SK-N-SH treated with all-trans-retinoic acid at 6 μM for 48 hours (cell line): Measurements from ENCODE around the gene TBX10.

Experiments
- CSDC2 ChIP-seq: fragments of 250-450 bp; sonication (Bioruptor Pico); IDR thresholded peaks from 2 replicates; pipeline ENCODE4 v1.5.0; 2020; ENCODE audit warnings: mild to moderate bottlenecking, moderate library complexity
- ESRRG ChIP-seq: fragments of 250-450 bp; sonication (Bioruptor Pico); IDR thresholded peaks from 2 replicates; pipeline ENCODE4 v1.6.1; 2021; ENCODE audit warnings: mild to moderate bottlenecking
- GLIS3 ChIP-seq: fragments of 250-450 bp; sonication (Bioruptor Pico); IDR thresholded peaks from 2 replicates; pipeline ENCODE4 v1.5.0; 2020; ENCODE audit warnings: mild to moderate bottlenecking, moderate library complexity
- RARB ChIP-seq: fragments of 250-450 bp; sonication (Bioruptor Pico); IDR thresholded peaks from 2 replicates; pipeline ENCODE4 v1.8.0; 2021; ENCODE audit warnings: mild to moderate bottlenecking, moderate library complexity
- TOX ChIP-seq: fragments of 250-450 bp; sonication (Bioruptor Pico); IDR thresholded peaks from 2 replicates; pipeline ENCODE4 v1.8.0; 2021; ENCODE audit warnings: mild to moderate bottlenecking, moderate library complexity, borderline replicate concordance
- ZC3H10 ChIP-seq: fragments of 250-450 bp; sonication (Bioruptor Pico); IDR thresholded peaks from 2 replicates; pipeline ENCODE4 v1.5.1; 2021; ENCODE audit warnings: mild to moderate bottlenecking, moderate library complexity
- ZFP3 ChIP-seq: fragments of 250-450 bp; sonication (Bioruptor Pico); IDR thresholded peaks from 2 replicates; pipeline ENCODE4 v1.5.0; 2020; ENCODE audit warnings: mild to moderate bottlenecking, moderate library complexity
- ZNF70 ChIP-seq: fragments of 450-650 bp; formaldehyde crosslinking; IDR thresholded peaks from 2 replicates; pipeline ENCODE4 v1.5.0; 2020; ENCODE audit warnings: mild to moderate bottlenecking, moderate library complexity
- TF ChIP-seq, protein P1 (sequence below): fragments of 250-450 bp; sonication (Bioruptor Pico); IDR thresholded peaks from 2 replicates; pipeline ENCODE4 v1.5.1; 2020; ENCODE audit warnings: low read depth, mild to moderate bottlenecking, moderate library complexity
- TF ChIP-seq, protein P2 (sequence below): fragments of 250-450 bp; sonication (Bioruptor Pico); IDR thresholded peaks from 2 replicates; pipeline ENCODE4 v1.8.0; 2020; ENCODE audit warnings: mild to moderate bottlenecking, moderate library complexity, borderline replicate concordance
- TF ChIP-seq, protein P3 (sequence below): fragments of 250-450 bp; sonication (Bioruptor Pico); IDR thresholded peaks from 2 replicates; pipeline ENCODE4 v1.5.1; 2021; ENCODE audit warnings: mild to moderate bottlenecking, moderate library complexity
- TF ChIP-seq, protein P4 (sequence below): fragments of 250-450 bp; sonication (Bioruptor Pico); IDR thresholded peaks from 2 replicates; pipeline ENCODE4 v1.8.0; 2021; ENCODE audit warnings: low read depth, mild to moderate bottlenecking, moderate library complexity, borderline replicate concordance

DNA sequence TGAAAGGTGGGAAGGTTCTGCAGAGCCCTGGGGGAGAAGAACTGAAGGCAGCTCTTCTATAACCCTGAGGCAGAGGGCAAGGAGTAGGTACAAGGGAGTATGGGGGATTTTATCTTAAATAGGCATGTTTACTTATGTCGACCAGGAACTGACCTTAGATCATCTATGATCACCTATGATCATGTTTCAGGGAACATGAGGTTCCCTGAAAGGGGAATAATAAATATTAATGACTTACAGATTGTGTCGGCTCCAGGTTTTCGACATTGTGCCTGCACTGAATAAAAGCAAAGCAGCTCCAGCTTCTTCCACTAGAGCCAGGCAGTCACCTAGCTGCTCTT lies 46.0 kb downstream of the TBX10 start:
- TF ChIP-seq, protein P1, sequence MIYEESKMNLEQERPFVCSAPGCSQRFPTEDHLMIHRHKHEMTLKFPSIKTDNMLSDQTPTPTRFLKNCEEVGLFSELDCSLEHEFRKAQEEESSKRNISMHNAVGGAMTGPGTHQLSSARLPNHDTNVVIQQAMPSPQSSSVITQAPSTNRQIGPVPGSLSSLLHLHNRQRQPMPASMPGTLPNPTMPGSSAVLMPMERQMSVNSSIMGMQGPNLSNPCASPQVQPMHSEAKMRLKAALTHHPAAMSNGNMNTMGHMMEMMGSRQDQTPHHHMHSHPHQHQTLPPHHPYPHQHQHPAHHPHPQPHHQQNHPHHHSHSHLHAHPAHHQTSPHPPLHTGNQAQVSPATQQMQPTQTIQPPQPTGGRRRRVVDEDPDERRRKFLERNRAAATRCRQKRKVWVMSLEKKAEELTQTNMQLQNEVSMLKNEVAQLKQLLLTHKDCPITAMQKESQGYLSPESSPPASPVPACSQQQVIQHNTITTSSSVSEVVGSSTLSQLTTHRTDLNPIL (CRISPR knock-in tag) = no peak
- TF ChIP-seq ZFP3 = no peak
- TF ChIP-seq, protein P2, sequence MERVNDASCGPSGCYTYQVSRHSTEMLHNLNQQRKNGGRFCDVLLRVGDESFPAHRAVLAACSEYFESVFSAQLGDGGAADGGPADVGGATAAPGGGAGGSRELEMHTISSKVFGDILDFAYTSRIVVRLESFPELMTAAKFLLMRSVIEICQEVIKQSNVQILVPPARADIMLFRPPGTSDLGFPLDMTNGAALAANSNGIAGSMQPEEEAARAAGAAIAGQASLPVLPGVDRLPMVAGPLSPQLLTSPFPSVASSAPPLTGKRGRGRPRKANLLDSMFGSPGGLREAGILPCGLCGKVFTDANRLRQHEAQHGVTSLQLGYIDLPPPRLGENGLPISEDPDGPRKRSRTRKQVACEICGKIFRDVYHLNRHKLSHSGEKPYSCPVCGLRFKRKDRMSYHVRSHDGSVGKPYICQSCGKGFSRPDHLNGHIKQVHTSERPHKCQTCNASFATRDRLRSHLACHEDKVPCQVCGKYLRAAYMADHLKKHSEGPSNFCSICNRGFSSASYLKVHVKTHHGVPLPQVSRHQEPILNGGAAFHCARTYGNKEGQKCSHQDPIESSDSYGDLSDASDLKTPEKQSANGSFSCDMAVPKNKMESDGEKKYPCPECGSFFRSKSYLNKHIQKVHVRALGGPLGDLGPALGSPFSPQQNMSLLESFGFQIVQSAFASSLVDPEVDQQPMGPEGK (CRISPR knock-in tag) = no peak
- TF ChIP-seq RARB (CRISPR knock-in tag) = no peak
- no peak for TF ChIP-seq ZC3H10 (CRISPR knock-in tag)
- no peak for TF ChIP-seq ZNF70 (CRISPR knock-in tag)
- TF ChIP-seq ESRRG (CRISPR knock-in tag) = no peak
- TF ChIP-seq GLIS3 (CRISPR knock-in tag) = no peak
- TF ChIP-seq, protein P3, sequence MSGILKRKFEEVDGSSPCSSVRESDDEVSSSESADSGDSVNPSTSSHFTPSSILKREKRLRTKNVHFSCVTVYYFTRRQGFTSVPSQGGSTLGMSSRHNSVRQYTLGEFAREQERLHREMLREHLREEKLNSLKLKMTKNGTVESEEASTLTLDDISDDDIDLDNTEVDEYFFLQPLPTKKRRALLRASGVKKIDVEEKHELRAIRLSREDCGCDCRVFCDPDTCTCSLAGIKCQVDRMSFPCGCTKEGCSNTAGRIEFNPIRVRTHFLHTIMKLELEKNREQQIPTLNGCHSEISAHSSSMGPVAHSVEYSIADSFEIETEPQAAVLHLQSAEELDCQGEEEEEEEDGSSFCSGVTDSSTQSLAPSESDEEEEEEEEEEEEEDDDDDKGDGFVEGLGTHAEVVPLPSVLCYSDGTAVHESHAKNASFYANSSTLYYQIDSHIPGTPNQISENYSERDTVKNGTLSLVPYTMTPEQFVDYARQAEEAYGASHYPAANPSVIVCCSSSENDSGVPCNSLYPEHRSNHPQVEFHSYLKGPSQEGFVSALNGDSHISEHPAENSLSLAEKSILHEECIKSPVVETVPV = no peak
- no peak for TF ChIP-seq TOX (CRISPR knock-in tag)
- TF ChIP-seq CSDC2 (CRISPR knock-in tag) = no peak
- TF ChIP-seq, protein P4, sequence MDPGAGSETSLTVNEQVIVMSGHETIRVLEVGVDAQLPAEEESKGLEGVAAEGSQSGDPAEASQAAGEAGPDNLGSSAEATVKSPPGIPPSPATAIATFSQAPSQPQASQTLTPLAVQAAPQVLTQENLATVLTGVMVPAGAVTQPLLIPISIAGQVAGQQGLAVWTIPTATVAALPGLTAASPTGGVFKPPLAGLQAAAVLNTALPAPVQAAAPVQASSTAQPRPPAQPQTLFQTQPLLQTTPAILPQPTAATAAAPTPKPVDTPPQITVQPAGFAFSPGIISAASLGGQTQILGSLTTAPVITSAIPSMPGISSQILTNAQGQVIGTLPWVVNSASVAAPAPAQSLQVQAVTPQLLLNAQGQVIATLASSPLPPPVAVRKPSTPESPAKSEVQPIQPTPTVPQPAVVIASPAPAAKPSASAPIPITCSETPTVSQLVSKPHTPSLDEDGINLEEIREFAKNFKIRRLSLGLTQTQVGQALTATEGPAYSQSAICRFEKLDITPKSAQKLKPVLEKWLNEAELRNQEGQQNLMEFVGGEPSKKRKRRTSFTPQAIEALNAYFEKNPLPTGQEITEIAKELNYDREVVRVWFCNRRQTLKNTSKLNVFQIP (CRISPR knock-in tag) = no peak
